H4 (cell line): ENCODE data around the gene DXO. TPM values are rescaled to one million over a fixed set of nuclear protein-coding genes. Genes with fewer than 3 reads are reported as not detected.
"Not testable (repeated sequence)": the region's sequence is repeated elsewhere in the genome, so short reads cannot be mapped to it uniquely, and the experiment has no call there.

ENCODE experiments used
- DNase-seq: peaks from one replicate; pipeline ENCODE4 v3.0.0-alpha.2; 2015; ENCODE audit warnings: low spot score
- total RNA-seq: library from RNA; depleted of rRNA; stranded (reverse); fragments of >200 nt; shearing (Covaris generic); gene quantifications from 2 replicates; pipeline ENCODE4 v1.2.3, GENCODE V29; 2014

The DXO gene
- total RNA-seq, 1 experiment from 2014 or later, result 11.0 TPM

DNA sequence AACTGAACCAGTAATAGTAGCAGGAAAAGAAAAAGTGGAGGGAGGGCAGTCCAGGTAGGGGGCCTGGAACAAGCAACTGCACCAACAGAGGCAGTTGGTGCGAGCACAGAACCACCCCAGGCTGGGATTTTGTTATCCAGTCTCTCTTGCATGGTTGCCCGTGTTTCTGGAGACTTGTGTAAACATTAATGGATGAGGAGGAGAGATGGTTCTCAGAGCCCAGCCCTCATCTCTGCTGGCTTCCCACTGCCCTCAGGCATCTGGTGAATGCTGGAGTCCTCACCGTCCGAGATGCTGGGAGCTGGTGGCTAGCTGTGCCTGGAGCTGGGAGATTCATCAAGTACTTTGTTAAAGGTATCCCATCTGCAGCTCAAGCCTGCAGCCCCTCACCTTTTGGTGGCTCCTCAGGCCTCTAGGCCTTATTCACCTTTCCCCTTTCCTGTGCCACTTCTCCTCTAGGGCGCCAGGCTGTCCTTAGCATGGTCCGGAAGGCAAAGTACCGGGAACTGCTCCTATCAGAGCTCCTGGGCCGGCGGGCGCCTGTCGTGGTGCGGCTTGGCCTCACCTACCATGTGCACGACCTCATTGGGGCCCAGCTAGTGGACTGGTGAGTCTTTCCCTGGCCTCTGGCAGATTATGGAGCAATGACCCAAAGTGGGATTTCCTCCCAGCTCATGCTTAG, 8.4 kb upstream of the DXO start:
- not testable (repeated sequence) for DNase-seq

DNA sequence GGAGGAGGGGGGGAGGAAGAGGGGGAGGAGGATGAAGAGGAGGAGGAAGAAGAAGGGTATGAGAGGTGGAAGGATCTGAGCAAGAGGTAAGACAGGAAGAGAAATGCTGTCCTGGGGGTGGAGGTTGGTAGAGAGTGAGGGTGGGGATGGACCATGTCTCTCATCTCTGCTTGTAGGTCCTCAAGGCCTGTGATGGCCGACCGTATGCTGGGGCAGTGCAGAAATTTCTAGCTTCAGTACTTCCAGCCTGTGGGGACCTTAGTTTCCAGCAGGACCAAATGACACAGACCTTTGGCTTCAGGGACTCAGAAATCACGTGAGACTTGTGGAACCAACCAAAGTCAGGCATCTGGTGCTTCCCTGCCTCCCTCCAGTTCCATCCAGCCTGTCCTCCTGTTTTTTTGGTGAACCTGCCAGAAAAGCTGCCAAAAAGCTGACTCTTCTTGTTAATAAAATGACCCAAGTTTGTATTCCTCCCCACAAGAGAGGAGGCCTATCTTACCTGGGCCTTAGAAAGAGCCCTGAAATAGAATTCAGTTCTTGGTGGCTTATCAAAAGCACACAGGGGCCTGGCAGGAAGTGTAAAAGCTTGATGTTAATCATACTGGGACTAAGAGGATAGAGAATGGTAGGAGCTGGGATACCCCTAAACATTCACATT, 7.4 kb upstream of the DXO start:
- DNase-seq, result no peak

DNA sequence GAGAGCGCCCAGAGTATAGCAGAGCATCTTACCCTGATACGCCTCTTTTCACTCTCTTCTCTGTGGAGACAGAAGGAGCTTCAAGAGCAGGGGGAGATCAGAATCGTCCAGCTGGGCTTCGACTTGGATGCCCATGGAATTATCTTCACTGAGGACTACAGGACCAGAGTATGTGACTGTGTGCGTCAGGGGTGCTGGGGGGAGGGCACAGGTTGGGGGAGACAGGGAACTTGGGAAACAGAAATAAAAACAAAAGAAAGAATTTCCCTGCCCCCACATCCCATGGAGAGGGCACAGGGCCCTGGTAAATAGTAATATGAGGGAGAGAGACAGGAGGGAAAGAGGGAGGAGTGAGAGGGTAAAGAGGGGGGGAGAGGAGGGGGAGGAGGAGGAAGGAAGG, 6.9 kb upstream of the DXO start:
- DNase-seq, result no peak

DNA sequence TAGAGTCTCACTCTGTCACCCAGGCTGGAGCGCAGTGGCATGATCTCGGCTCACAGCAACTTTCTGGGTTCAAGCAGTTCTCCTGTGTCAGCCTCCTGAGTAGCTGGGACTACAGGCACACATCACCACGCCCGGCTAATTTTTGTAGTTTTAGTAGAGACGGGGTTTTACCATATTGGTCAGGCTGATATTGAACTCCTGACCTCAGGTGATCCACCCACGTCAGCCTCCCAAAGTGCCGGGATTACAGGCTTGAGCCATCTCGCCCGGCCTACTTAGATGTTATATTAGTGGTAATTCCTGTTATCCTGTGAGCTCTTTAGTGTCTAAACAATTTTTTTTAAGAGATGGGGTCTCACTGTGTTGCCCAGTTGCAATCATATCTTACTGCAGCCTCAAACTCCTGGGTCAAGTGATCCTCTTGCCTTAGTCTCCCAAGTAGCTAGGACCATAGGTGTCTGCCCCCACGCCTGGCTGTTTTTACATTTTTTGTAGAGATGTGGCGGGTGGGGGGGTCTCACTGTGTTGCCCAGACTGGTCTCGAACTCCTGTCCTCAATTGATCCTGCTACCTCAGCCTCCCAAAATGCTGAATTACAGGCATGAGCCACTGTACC, 6.0 kb upstream of the DXO start:
- DNase-seq, result no peak

DNA sequence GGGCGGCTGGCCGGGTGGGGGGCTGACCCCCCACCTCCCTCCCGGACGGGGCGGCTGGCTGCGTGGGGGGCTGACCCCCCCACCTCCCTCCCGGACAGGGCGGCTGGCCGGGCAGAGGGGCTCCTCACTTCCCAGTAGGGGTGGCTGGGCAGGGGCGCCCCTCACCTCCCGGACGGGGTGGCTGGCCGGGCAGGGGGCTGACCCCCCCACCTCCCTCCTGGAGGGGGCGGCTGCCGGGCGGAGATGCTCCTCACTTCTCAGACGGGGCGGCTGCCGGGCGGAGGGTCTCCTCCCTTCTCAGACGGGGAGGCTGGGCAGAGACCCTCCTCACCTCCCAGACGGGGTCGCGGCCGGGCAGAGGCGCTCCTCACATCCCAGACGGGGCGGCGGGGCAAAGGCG, 4.1 kb upstream of the DXO start:
- DNase-seq, result not testable (repeated sequence)

DNA sequence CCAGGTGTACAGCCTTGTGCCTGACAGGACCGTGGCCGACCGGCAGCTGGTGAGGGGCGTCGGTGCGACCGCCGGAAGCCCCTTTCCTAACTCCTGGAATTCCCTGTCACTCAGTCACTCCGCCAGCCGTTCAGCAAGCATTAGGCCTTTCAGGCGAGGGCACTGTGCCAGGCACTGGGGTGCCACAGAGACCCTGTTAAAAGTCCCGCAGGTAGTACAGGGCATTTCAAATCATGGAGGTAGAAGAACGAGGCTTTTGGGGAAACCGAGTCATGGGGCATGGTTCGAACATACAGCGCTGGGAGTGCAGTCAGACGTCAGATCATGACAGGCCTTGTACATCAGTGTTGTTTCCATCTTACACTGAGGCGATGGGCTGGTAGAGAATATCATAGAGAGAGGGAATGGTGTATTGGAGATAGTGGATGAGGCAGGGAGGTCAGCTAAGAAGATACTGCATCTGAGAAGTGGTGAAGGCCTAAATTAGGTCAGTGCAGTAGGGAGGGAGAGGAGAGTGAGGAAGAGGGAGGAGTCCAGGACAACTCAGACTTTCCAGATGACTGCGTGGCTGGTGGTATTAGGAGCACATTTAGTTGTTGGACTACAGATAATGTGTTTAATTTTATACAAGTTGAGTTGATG, 892 bp upstream of the DXO start:
- DNase-seq, result no peak

DNA sequence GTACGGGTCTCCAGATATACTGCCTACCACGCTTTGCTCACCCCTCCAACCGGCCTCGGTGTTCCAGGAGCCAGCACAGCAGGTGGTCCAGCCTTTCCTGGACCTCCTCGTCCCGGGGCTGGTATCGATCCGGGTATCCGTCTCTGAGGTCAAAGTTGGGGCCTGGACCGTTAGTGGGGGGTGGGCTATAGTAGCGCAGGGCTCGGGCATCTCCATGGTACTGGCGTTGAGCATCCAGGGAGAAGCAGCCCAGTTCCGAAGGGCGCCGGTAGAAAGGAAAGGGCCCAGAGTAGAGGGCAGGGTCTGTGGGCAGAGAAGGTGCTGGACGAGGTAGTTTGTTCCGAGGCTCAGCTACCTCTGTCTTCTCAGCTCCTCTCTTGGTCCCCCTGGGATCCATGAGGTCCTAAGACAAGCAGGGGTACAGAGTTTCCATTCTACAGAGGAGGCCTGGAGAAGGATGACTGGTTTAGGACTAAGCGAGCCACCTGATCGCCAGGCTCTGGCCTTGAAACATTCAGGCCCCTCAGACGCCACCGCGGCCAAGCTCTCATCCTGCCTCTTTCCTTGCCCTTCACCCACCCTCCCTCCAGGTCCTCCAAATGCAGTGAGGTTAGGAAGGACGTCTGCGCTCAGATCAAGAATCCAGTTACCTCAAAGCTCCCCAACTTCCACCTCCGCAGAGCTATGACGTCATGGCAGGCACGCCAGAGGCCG, 502 bp downstream of the DXO start:
- no peak for DNase-seq

DNA sequence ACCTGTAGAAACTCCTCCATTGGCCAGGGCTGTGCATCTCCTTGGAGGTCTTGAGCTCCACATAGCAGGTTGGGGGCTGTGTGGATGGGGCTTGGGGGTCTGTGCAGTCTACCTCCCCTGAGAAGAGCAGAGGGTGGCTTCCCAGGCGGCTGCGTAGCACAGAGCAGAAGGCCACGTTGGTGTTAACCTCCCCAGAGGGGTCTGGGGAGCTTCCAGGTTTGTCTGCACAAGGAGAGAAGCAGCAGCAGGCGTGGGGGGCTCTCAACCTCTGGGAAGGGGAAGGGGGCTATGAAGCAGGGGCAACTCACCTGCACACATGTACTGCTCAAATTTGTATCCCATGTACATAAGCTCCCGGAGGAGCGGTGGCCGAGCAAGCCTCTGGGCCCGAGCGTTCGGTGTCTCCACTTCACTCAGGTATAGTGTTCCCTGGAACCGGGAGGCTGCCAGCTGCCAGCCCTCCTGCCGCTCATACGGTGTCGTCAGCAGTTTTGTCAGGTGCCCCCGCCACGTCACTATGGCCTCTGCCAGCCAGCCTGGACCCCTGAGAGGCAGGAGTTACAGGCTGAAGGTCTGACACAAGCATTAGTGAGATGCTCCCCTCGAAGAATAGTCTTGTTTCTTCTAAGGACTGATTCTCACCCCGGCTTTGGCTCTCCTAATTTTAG, 1.2 kb downstream of the DXO start:
- DNase-seq, result no peak

DNA sequence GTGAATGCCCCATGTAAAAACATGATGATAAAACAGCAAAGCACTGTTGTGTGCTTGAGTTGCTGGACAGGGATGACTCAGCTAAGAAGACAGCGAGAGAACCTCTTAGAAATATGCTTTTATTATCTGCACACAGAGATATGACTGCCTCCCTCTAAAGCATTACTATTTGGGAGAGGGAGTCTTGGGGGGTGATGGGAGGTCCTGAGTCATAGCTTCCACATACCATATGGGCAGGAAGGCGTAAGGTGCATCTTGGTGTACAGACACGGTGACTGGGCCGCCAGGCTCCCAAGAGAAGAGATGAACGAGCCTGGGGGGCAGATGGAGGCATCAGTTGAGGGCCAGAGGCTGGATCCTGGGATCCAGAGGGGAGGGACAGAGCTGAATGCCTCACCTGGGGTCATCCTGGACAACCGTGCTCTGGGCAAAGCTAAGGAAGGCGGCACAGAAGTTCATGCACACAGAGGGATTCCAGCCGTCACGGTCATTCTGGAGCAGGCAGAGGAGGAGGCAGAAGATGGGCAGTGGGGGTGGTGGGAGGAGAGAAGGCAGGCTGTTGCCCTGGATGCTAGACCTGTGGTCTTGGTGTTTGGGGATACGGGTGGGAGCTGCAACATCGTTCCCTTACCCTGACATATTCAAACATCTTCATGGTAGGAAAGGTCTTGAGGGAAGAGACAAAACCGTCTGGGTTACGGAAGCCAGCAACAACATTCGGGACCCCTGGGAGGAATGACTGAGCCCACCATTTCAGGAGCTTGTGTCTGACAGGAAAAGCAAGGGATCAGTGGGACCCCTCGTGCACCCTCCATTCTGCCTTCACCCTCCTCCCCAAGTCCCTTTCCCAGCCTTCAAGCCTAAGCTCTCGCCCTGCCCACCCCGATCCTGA, 2.0 kb downstream of the DXO start:
- no peak for DNase-seq

DNA sequence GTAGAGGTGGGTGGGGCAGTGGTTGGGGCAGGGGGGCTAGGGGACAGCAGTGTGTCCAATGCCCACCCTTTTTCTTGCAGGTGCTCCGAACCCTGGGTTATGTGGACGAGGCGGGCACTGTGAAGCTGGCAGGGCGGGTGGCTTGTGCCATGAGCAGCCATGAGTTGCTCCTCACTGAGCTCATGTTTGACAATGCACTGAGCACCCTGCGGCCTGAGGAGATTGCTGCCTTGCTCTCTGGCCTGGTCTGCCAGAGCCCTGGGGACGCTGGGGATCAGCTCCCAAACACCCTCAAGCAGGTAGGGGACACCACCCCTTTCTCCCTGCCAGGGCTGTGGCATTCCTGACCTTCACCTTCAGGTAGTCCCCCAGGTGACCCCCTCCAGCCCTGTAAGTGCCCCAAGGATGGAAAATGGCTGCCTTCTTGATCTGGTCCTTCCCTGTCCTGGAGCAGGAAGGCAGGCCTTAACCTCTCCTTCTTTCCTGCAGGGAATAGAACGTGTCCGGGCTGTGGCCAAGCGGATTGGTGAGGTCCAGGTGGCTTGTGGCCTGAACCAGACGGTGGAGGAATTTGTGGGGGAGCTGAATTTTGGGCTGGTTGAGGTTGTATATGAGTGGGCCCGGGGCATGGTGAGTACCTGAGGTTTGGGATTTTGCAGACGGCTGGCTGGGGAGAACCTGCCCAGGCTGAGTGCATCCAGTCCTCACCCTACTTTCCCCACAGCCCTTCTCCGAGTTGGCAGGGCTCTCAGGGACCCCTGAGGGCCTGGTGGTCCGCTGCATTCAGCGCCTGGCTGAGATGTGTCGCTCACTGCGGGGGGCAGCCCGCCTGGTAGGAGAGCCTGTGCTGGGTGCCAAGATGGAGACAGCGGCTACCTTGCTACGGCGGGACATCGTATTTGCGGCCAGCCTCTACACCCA, 2.9 kb downstream of the DXO start:
- no peak for DNase-seq

DNA sequence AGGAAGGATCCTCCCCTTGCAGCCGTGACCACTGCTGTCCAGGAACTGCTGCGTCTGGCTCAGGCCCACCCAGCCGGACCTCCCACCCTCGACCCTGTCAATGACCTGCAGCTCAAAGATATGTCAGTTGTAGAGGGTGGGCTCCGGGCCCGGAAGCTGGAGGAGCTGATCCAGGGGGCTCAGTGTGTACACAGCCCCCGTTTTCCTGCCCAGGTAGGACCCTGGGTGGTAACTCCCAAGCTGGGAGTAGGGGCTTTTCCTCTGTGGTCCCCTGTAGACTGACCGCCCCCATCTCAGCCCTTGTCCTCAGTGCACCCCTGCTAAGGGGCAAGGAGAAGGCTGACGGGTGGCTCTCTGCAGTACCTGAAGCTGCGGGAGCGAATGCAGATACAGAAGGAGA, 3.6 kb downstream of the DXO start:
- no peak for DNase-seq

DNA sequence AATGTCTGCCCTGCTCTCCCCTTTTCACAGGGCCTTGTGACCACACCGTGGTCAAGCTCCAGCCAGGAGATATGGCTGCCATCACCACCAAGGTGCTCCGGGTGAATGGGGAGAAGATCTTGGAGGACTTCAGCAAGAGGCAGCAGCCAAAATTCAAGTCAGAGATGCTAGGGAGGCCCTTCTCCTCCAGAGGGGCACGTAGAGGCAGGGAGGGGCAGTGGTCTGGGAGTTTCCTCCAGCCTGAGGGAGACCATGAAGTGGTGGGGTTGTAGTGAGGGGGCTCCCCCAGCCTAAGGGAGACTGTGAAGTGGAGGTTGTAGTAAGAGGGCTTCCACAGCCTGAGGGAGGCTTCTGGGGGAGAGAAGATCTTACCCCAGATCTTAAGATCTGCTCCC, 4.0 kb downstream of the DXO start:
- no peak for DNase-seq

DNA sequence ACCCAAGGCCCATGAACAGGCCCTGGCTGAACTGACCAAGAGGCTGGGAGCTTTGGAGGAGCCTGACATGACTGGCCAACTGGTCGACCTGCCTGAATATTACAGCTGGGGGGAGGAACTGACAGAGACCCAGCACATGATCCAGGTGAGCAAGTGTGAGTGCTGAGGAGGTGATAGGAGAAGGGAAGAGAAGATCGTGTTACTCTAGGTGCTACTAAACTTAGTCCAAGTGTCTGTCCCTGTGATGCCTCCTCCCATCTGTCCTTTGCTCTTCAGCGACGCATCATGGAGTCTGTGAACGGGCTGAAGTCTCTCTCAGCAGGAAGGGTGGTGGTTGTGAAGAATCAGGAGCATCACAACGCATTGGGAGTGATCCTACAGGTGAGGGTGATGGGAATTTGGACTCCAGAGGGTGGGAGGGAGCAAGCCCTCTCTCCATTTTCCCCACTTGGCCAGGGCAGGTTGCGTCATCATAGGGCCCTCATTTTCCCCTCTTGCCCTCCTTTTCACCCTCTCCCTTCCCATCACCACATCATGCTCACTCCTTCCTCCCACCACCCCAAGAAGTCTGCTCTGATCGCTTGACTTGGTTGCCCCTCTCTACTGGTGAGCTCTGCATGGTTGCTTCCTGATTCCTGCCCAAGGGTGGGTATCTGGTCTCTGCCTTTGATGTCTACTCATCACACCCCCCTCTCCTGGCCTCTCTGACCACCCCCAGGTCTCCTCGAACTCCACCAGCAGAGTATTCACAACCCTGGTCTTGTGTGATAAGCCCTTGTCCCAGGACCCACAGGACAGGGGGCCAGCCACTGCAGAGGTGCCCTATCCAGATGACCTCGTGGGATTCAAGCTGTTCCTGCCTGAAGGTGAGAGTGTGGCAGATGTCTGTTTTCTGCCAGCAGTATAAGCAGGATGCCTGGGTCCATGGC, 4.7 kb downstream of the DXO start:
- no peak for DNase-seq

DNA sequence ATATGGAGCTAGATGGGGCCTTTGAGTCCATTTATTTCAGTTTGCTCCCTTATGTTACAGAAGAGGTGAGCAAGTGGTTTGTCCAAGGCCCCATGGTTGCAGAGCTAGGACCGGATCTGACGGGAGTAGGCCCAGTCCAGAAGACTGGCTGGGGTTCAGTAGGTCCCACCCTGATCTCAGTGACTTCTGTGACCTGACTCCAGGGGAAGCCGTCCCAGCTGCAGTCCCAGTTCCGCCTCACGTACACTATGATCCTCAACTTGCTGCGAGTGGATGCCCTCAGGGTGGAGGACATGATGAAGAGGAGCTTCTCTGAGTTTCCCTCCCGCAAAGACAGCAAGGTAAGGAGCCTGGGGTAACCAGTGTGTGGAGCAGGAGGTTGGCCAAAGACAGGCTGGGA, 5.4 kb downstream of the DXO start:
- no peak for DNase-seq

DNA sequence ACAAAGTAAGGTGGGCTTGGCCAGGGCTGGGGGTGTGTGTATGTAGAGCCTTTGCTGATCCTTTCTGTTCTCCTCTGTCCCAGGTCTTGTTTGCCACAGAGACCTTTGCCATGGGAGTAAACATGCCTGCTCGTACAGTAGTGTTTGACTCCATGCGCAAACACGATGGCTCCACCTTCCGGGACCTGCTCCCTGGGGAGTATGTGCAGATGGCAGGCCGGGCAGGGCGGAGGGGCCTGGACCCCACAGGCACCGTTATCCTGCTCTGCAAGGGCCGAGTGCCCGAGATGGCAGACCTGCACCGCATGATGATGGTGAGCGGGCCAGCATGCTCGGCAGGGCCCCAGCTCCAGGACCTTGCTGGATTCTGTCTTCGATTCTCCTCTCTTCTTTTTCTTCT, 6.2 kb downstream of the DXO start:
- no peak for DNase-seq

DNA sequence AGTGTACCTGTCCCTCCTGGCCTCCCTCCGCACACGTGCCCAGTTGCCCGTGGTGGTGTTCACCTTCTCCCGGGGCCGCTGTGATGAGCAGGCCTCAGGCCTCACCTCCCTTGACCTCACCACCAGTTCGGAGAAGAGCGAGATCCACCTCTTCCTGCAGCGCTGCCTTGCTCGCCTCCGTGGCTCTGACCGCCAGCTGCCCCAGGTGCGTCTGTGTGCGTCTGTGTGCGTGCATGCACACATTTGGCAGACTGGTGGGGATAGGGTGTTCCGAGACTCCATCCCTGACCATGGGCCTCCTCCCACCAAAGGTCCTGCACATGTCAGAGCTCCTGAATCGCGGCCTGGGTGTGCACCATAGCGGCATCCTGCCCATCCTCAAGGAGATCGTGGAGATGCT, 8.0 kb downstream of the DXO start:
- no peak for DNase-seq

DNA sequence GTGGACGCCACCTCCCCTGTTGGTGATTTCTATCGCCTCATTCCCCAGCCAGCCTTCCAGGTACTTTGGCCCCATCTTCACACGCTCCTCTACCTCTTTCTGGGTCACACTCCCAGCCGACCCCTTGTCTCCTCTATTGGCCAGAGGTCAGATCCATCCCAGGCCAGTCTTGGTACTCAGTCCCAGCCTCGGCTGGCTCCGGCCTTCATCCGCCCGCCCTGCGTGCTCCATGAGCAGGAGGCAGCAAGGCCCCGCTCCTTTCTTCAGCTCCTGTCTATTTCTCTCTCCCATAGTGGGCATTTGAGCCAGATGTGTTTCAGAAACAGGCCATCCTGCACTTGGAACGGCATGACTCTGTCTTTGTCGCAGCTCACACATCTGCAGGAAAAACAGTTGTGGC, 10.3 kb downstream of the DXO start:
- no peak for DNase-seq
